GM21360 (cell line): ENCODE measurements around the gene KRT23.

Source experiments
- ATAC-seq: cut with Tn5 transposase; IDR thresholded peaks from one replicate; pipeline ENCODE4 v1.9.1; 2021; ENCODE audit warnings: mild to moderate bottlenecking, moderate library complexity; ENCODE audit not compliant: unreplicated experiment

Gene KRT23

GRCh38 chr17:40912486-40913210 is 24.8 kb downstream of the KRT23 start:
- no peak for ATAC-seq

- ATAC-seq: no peak
Measured at GRCh38 chr17:40910441-40910841, 27.0 kb downstream of the KRT23 start.

GRCh38 chr17:40909755-40910154 is 27.7 kb downstream of the KRT23 start:
- no peak for ATAC-seq

- no peak for ATAC-seq
Measured at GRCh38 chr17:40909351-40909750, 28.1 kb downstream of the KRT23 start.

- no peak for ATAC-seq
Measured at GRCh38 chr17:40906613-40907012, 30.8 kb downstream of the KRT23 start.

GRCh38 chr17:40905370-40905769 is 32.1 kb downstream of the KRT23 start:
- ATAC-seq: no peak

- ATAC-seq: no peak
Measured at GRCh38 chr17:40903129-40903847, 34.2 kb downstream of the KRT23 start.

GRCh38 chr17:40902498-40902897 is 34.9 kb downstream of the KRT23 start:
- ATAC-seq: no peak

- no peak for ATAC-seq
Measured at GRCh38 chr17:40901981-40902474, 35.4 kb downstream of the KRT23 start.

GRCh38 chr17:40900809-40901356 is 36.6 kb downstream of the KRT23 start:
- ATAC-seq: no peak

- no peak for ATAC-seq
Measured at GRCh38 chr17:40896916-40897455, 40.5 kb downstream of the KRT23 start.

- no peak for ATAC-seq
Measured at GRCh38 chr17:40895106-40895730, 42.2 kb downstream of the KRT23 start.

GRCh38 chr17:40888196-40888720 is 49.2 kb downstream of the KRT23 start:
- no peak for ATAC-seq

- no peak for ATAC-seq
Measured at GRCh38 chr17:40886090-40886489, 51.4 kb downstream of the KRT23 start.

GRCh38 chr17:40884708-40885512 is 52.5 kb downstream of the KRT23 start, which contains the start of gene KRT20:
Gene KRT20 (minus strand): TSS chr17:40885242. CDS start chr17:40885185, 57 bp downstream.
- no peak for ATAC-seq

GRCh38 chr17:40883626-40884334 is 53.7 kb downstream of the KRT23 start:
- no peak for ATAC-seq

GRCh38 chr17:40883031-40883430 is 54.4 kb downstream of the KRT23 start:
- no peak for ATAC-seq

- no peak for ATAC-seq
Measured at GRCh38 chr17:40879026-40879425, 58.4 kb downstream of the KRT23 start.

GRCh38 chr17:40878044-40878443 is 59.4 kb downstream of the KRT23 start:
- no peak for ATAC-seq
